ENCODE data around the gene HDAC9. TPM values are rescaled to one million over a fixed set of nuclear protein-coding genes. Genes with fewer than 3 reads are reported as not detected.

Gene HDAC9
- total RNA-seq, 1 donor from 2014 or later, result 28.6 TPM

- Mint-ChIP-seq H3K4me1 (peaks cover 13% of the 10 kb centered on the region), H3K36me3 (no peaks in the 10 kb centered on the region), H3K4me3 (no peak overlapping the region), H3K27me3 (ENCODE audit: insufficient read depth, low read depth) (no peaks in the 10 kb centered on the region), H3K9me3 (no peaks in the 10 kb centered on the region), H3K27ac (no peak overlapping the region)
- DNase-seq (ENCODE audit: low spot score), result no peak
- Histone ChIP-seq H3K4me2 (no peak overlapping the region), H3K27ac (no peak overlapping the region), H3K79me2 (ENCODE audit: low read depth) (no peaks in the 10 kb centered on the region), H3K36me3 (no peaks in the 10 kb centered on the region), H3K4me3 (no peak overlapping the region), H3K9ac (no peak overlapping the region), H3K9me3 (ENCODE audit: low read depth) (no peaks in the 10 kb centered on the region), H3F3A (ENCODE audit: low read depth) (no peaks in the 10 kb centered on the region), H4K20me1 (ENCODE audit: low read depth) (no peaks in the 10 kb centered on the region), H3K27me3 (no peaks in the 10 kb centered on the region), H3K4me1 (no peaks in the 10 kb centered on the region), H2AFZ (replicated peaks) (no peak overlapping the region)
- TF ChIP-seq CTCF (IDR thresholded peaks at IDR 0.05) (no peak), EZH2 (IDR thresholded peaks at IDR 0.05) (no peak), EZH2phosphoT487 (IDR thresholded peaks at IDR 0.05) (no peak)
Observed at GRCh38 chr7:18974803-18975202, 479.3 kb downstream of the HDAC9 start.

GRCh38 chr7:18975276-18975675 lies 479.7 kb downstream of the HDAC9 start:
- no peaks in the 10 kb centered on the region for H3K79me2 ChIP-seq (ENCODE audit: low read depth)
- TF ChIP-seq EZH2 (IDR thresholded peaks at IDR 0.05) (no peak), EZH2phosphoT487 (IDR thresholded peaks at IDR 0.05) (no peak), CTCF (IDR thresholded peaks at IDR 0.05) (no peak)
- H3K36me3 ChIP-seq, result no peaks in the 10 kb centered on the region
- DNase-seq (ENCODE audit: low spot score), result no peak
- H3K9ac ChIP-seq, result no peak overlapping the region
- no peaks in the 10 kb centered on the region for H3K9me3 ChIP-seq (ENCODE audit: low read depth)
- H3K4me1 Mint-ChIP-seq, result peaks cover 13% of the 10 kb centered on the region
- H3K4me1 ChIP-seq, result no peaks in the 10 kb centered on the region
- H2AFZ ChIP-seq (replicated peaks), result no peak overlapping the region
- H3K9me3 Mint-ChIP-seq, result no peaks in the 10 kb centered on the region
- H3K27me3 Mint-ChIP-seq (ENCODE audit: insufficient read depth, low read depth), result no peaks in the 10 kb centered on the region
- no peak overlapping the region for H3K27ac Mint-ChIP-seq
- H3K4me2 ChIP-seq, result no peak overlapping the region
- H3F3A ChIP-seq (ENCODE audit: low read depth), result no peaks in the 10 kb centered on the region
- no peaks in the 10 kb centered on the region for H3K27me3 ChIP-seq
- no peaks in the 10 kb centered on the region for H3K36me3 Mint-ChIP-seq
- H4K20me1 ChIP-seq (ENCODE audit: low read depth), result no peaks in the 10 kb centered on the region
- no peak overlapping the region for H3K4me3 Mint-ChIP-seq
- H3K4me3 ChIP-seq, result no peak overlapping the region
- no peak overlapping the region for H3K27ac ChIP-seq

GRCh38 chr7:18975689-18976280 lies 480.2 kb downstream of the HDAC9 start:
- H3K36me3 Mint-ChIP-seq, result no peaks in the 10 kb centered on the region
- no peaks in the 10 kb centered on the region for H3K36me3 ChIP-seq
- TF ChIP-seq CTCF (IDR thresholded peaks at IDR 0.05) (no peak), EZH2phosphoT487 (IDR thresholded peaks at IDR 0.05) (no peak), EZH2 (IDR thresholded peaks at IDR 0.05) (no peak)

More at GRCh38 chr7:18975689-18976280, 480.2 kb downstream of the HDAC9 start:
- H3K79me2 ChIP-seq (ENCODE audit: low read depth), result no peaks in the 10 kb centered on the region
- no peak overlapping the region for H3K27ac ChIP-seq
- no peaks in the 10 kb centered on the region for H3K27me3 ChIP-seq
- H3K4me1 Mint-ChIP-seq, result peaks cover 13% of the 10 kb centered on the region
- H3K9me3 Mint-ChIP-seq, result no peaks in the 10 kb centered on the region
- no peak overlapping the region for H3K4me3 ChIP-seq
- no peaks in the 10 kb centered on the region for H3K9me3 ChIP-seq (ENCODE audit: low read depth)
- no peaks in the 10 kb centered on the region for H3K4me1 ChIP-seq
- DNase-seq (ENCODE audit: low spot score), result no peak
- H3K27ac Mint-ChIP-seq, result no peak overlapping the region
- H4K20me1 ChIP-seq (ENCODE audit: low read depth), result no peaks in the 10 kb centered on the region
- H2AFZ ChIP-seq (replicated peaks), result no peak overlapping the region
- H3K27me3 Mint-ChIP-seq (ENCODE audit: insufficient read depth, low read depth), result no peaks in the 10 kb centered on the region
- no peak overlapping the region for H3K4me2 ChIP-seq
- H3F3A ChIP-seq (ENCODE audit: low read depth), result no peaks in the 10 kb centered on the region
- H3K9ac ChIP-seq, result no peak overlapping the region
- no peak overlapping the region for H3K4me3 Mint-ChIP-seq
